Stimulated activated CD8-positive, alpha-beta memory T cell treated with anti-CD3 and anti-CD28 coated beads, Interleukin-2, amount 100 ng/mL, for 1 hour (primary cell): Measurements from ENCODE around the gene MRE11.
"Not testable (repeated sequence)": the region's sequence is repeated elsewhere in the genome, so short reads cannot be mapped to it uniquely, and the experiment has no call there.

Experiments
- DNase-seq, 2 donors: peaks; one replicate each; pipeline ENCODE4 v3.0.0-alpha.2; 2020; ENCODE audit warnings: low read depth in 2 of 2

Gene MRE11

GRCh38 chr11:94506513-94506912, 12.9 kb upstream of the MRE11 start:
- not testable (repeated sequence) for DNase-seq

DNA sequence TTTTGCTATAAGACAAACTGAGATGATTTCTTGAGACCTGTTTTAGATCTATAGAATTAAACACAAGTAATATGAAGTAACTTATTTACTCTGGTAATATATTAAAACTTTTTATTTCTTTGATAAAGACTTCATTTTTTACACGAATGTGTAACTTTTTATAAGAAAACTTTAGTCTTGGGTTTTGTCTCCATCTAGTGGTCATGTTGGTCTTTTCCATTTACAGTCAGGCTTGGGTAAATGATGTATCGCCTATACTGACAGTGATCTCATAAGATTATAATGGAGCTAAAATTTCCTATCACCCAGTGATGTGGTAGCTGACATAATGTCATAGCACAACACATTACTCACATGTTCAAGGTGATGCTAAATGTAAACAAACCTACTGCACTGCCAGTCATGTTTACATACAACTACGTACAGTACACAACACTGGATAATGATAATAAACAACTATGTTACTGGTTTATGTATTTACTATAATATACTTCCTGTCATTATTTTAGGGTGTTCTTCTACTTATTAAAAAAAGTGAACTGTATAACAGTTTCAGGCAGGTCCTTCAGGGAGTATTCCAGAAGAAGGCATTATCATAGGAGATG, 11.1 kb upstream of the MRE11 start:
- DNase-seq: no peak

GRCh38 chr11:94501522-94501921, 7.9 kb upstream of the MRE11 start:
- no peak for DNase-seq

- DNase-seq: no peak
Observed at GRCh38 chr11:94500181-94500580, 6.5 kb upstream of the MRE11 start.

GRCh38 chr11:94494126-94494680, 559 bp upstream of the MRE11 start:
- no peak for DNase-seq

DNA sequence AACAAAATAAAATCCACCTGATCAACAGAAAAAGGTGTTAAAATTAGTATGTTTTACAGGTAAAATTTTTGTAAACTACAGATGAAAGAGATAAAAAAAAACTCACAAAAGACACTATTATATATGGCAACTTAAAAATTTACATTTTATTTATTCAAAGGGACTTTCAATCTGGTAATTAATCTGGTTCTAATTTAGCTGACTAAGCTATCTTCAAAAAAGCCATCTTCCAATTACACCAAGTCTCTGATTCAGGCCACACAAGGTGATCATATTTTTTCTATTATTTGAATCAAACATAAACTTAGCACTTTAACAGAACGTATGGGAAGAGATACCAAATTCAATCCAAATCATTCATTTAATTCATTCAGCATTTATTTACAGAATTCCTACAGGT, 7.6 kb downstream of the MRE11 start:
- no peak for DNase-seq

GRCh38 chr11:94481342-94481741, 12.3 kb downstream of the MRE11 start:
- DNase-seq: no peak

DNA sequence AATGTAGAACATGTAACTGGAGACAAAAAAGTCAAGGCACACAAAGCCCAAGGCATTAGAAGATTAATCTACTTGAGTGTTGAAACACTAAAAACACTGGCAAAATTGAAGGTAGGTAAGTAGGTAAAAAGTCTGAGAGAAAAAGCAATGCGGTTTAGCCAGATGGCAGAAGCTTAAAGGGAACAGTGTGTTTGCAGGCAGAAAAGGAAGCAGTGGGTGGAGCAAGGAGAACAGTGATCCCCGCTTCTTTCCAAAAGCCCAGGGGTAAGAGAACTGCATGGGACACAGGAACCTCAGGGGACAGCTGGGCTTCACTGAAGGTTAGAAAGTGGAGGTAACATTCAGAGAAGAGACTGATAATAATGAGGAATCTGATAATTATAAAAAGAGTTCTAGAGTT, 16.0 kb downstream of the MRE11 start:
- DNase-seq: no peak

DNA sequence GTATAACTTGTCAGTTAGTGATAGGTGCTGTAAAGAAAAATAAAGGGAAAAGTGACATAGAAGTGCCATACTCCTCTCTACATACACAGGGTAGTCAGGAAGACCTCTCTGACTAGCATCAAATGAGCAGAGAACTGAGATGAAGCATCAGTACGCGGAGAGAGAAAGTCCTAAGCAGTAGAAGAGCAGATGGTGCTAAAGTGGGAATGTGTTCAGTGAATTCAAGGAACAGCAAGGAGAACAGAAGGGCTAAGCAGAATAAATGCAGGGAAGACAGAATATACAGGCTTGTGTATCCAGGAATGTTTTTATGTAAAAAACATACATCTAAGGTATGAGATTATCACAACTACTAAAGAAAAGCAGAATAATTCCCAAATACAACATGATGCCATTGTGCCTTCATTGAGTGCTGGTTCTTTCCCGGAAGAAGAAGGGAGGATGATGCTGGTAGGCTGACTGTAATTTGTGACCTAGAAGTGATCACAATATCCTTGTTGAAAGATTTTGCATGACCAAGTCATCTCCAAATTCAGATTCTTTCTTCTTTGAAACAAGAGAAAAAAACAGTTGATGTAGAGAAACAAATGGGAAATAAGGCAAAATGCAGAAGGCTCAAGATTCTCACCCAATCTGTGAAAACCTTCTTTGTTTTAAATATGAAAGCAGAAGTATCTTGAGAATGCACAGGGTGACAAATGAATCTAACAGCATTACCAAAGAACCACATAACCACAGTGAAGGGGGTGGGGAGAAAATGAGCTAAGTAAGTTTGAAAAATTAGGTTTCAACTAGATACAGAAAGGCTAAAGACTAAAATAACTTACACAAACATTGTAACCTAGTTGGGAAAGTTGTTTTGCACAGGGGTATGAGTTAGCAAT, 20.5 kb downstream of the MRE11 start:
- DNase-seq: no peak

GRCh38 chr11:94469416-94469815, 24.2 kb downstream of the MRE11 start:
- DNase-seq: no peak

DNA sequence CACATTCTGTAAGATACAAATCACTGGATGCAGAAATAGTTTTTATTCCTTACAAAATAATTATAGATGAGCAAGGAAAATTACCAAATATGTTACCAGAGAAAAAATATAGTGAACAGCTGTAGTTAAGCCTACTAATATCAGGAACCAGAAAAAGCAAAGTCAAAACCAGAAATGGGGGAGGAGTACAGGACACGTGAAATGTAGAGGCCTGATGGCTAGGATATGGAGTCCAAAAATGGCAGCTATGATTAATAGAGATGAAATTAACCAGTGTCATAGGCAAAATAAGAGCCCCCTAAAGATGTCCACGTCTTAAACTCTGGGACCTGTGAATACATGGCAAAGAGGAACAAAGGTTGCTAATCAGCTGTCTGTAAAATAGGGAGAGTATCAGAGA, 34.1 kb downstream of the MRE11 start:
- DNase-seq: no peak

DNA sequence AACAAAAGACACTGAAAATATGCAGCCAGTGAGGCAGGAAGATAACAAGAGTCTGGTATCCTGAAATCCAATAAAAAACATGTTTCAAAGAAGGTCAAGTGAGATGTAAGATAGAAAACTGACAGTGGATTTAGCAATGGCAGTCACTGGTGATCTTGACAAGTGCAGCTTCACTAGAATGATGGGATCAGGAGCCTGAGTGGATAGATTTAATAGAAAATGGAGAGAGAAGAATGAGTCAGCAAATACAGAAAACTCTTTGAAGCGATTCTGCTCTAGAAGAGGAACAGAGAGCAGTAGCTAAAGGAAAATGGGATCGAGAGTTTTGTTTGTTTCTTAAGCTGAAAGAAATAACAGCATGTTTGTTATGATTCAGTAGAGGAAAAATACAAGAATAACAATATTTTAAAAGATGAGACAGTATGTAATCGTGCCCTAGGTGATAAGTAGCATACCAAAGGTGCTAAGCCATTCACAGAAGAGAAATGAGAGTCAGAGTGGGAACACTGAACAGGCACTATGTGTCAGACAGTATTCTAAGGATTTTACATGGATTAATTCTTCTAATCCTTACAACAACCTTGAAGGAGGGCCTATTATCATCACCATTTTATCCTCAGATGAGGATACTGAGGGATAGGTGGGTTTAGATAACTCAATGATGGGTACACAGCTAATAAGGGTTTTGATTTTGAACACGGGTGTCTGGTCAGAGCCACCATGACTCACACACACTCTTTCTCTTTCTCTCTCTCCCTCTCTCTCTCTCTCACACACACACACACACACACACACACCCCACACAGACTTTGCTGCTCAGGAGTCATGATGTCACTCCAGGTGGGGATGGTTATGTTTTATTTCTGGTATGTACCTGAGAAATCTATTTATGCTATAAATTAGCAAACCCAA, 36.3 kb downstream of the MRE11 start:
- DNase-seq: no peak

GRCh38 chr11:94455861-94456260, 37.8 kb downstream of the MRE11 start:
- DNase-seq: no peak

GRCh38 chr11:94454301-94454700, 39.3 kb downstream of the MRE11 start:
- DNase-seq: no peak

GRCh38 chr11:94452988-94453387, 40.7 kb downstream of the MRE11 start:
- DNase-seq: no peak

- DNase-seq: no peak
Observed at GRCh38 chr11:94450048-94450447, 43.6 kb downstream of the MRE11 start.

DNA sequence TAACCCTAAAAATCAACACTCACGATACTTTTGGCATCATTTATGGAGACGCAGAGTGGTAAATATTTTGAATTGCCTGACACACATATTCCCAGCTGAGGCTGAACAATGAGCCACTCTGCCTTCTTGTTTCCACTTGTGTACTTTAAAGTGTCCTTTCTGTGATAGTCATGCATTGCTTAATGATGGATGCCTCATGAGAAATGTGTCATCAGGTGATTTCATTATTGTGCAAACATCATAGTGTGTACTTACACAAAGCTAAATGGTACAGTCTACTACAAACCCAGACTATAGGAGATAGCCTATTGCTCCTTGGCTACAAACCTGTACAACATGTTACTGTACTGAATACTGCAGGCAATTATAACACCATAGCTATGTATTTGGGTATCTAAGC, 44.2 kb downstream of the MRE11 start:
- no peak for DNase-seq

GRCh38 chr11:94449029-94449428, 44.6 kb downstream of the MRE11 start:
- DNase-seq: no peak

DNA sequence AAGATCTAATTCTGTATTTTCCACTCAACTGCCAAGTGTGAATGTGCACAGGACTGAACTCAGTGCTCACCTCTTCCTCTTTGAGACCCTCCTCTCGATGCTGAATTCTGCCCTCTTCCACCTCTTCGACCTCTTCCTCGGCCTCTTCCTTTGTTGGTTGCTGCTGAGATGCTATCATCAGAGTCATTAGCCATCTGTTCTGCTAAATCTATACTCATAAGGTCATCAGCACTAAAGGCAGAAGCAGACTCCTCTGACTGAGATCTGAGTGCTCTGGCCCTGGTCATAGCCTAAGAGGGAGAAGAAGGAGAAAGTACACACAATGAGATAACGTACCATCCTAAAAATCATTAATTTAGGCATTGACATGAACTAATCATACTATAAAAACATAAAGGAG, 46.5 kb downstream of the MRE11 start:
- no peak for DNase-seq

DNA sequence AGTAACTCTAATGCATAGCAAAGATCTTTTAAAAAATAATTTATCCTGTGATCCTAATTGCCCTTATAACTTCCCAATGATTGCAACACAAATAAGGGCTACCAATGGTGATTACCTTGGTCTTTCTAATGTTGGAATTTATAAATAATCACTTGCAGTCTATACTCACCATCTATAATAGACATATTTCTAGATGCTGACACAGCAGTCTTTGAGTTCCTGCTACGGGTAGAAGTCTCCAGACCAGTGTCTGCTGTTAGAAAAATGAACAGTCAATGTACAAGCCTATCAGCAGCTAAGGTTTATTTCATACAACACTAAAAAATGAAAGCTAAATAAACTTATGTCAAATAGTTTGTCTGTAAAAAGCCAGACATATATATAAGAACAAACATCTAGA, 48.0 kb downstream of the MRE11 start:
- no peak for DNase-seq

- DNase-seq: no peak
Observed at GRCh38 chr11:94433049-94433448, 60.6 kb downstream of the MRE11 start.

DNA sequence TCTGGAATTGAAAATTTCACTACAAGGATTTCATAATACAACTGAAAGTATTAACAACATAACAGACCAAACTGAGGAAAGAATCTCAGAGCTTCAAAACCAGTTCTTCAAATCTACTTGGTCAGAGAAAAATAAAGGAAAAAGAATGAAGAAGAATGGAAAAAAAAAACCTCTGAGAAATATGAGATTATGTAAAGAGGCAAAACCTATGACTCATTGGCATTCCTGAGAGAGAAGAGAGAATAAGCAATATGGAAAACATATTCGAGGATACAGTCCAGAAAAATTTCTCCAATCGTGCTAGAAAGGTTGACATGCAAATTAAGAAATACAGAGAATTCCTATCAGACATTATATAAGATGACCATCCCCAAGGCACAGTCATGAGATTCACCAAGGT, 69.0 kb downstream of the MRE11 start:
- DNase-seq: no peak
